ENCODE results near the gene UBE2U. TPM values are rescaled to one million over a fixed set of nuclear protein-coding genes. Genes with fewer than 3 reads are reported as not detected.

Gene UBE2U, protein sequence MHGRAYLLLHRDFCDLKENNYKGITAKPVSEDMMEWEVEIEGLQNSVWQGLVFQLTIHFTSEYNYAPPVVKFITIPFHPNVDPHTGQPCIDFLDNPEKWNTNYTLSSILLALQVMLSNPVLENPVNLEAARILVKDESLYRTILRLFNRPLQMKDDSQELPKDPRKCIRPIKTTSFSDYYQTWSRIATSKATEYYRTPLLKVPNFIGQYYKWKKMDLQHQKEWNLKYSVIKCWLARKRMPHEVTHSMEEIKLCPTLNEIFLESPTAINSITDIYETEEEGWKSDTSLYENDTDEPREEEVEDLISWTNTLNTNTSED
- total RNA-seq: not detected in 2 replicates

DNA sequence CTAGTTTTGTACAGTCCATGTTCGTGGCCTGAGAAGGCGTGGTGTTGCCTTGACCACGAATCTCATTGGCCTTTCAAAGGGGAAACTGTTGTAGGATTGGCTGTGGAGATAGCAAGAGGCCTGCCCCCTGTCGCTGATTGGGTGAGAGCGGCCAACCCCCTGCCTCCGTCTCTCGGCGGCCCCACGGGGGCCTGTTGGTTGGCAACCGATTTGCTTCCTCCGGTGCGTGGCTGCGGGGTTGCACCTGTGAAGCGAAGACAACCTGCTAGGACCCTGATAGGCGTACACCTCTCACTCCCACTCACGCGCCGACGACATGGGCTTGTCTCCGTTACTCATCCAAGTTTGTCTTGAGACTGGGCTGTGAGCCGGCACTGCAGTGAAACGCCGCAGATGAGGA, at the start of gene UBE2U:
Gene UBE2U (plus strand): TSS at position 204 of the 400 bp plus-strand sequence. CDS start 428 bp downstream, outside the sequence.
- intact Hi-C loops (cut with micrococcal nuclease): no loop called here

DNA sequence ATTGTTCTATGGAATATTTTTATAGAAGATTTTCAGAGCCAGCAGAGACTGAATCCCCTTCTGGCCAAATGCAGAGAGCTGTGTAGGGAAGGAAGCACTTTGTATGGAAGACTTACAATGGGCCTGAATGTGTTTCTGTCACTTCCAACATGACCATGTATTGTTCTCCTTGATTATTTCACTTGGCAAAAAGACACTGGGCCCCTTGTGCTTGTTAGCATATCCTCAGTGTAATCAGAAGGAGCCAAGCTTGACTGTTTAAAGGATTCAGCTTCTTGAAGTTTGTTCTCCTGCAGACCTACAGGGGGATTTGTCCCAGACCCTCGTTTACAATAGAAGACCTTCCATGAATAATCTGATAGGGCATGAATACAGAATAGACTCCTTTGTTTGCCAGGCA, 48.1 kb upstream of the UBE2U start:
- intact Hi-C loops (cut with micrococcal nuclease): no loop called here

DNA sequence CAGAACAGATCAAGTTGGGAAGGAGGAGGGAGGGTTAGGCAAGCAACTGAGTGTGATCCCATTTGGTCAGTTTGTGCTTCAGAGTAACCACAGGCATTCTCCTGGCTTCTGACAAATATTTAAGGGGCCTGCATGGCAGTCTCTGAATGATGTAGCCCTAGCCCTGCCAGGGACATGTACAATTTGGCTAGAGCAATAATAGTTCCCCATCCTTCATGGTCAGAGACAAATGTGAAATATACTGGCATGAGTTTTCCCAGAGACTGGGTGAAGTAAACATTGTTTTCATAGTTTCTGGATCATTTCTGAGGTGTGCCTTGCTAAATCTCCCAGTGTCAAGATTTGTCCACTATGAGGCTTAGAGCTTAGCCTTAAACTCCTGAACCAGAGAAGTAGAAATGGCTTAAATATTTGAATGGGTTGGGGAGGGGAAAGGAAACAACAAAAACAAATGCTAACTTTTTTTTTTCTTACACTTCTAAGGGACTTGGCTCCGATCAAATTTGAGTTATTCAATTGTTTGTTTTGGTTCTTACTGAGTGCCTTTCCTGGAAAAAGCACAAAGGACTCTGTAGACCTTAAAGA, 42.0 kb upstream of the UBE2U start:
- intact Hi-C loops (cut with micrococcal nuclease): no loop called here

DNA sequence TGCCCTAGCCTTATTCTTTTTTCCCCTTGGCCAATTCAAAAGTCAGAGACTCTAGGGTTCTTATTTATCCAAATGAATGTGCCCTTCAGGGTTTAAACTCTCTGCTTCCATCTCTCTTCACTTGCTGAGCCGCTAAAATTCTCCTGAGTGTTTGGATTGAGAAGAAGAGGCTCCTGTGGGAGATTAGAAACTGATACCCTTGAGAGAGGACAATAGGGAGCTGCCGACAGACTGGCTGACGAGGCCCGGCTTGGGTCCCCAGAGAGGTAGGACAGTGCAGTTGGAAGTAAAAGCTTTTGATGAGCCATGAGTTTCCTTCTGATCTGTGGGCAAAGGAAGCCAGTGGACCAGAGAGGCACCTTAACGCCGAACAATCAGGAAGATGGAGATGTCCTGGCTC, 41.3 kb upstream of the UBE2U start:
- intact Hi-C loops (cut with micrococcal nuclease): no loop called here

DNA sequence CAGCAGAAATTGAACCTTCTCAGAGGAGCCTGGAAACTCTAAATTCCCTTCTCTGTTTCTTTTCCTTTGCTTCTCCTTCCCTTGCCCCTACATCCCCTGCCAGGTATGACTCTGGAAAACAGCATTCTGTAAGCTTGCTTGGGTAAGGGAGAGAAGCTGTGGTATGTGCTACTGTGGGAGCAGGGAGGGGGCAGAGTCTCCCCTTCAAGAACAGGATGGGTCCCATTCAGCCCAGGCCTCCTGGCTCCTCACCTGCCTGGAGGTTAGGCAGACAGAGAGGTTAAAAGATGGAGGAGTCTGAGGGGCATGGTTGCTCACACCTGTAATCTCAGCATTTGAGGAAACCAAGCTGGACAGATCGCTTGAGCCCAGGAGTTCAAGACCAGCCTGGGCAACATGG, 40.6 kb upstream of the UBE2U start:
- intact Hi-C loops (cut with micrococcal nuclease): no loop called here

DNA sequence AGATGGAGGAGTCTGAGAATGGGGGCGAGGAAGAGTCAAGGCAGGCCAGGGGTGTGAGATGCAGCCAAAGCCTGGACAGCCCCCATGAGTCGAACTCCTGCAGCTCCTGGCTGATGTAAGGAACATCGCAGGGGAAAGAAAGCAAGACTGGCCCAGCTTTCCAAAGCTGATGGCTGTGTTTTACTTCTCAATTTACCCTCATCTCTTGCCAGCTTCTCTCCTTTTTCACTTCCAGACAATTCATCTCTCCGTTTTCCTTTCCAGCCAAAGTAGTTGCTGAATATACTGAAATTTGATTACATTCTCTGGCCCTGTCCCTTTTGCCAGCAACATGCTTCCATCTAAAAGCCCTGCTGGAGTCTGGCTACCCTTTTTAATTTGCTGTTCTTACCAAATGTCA, 40.0 kb upstream of the UBE2U start:
- intact Hi-C loops (cut with micrococcal nuclease): no loop called here

DNA sequence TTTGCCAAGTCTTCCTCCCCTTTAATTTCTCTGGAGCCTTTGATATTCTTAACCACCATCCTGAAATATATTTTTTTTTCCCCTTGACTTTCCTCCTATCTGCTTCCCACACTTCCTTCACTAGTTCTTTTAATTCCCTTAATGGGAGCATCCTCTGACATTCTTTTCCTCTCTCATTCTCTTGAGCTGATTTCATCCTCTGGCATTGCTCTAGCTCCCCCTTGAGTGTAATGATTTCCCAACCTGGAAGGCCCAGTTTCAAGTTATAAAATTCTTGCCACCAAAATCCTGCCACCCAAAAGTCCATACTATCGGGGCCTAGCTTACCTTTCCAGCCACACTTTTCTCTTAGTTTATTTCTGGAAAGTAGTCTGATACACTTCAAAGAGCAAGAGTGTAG, 39.5 kb upstream of the UBE2U start:
- intact Hi-C loops (cut with micrococcal nuclease): no loop called here

DNA sequence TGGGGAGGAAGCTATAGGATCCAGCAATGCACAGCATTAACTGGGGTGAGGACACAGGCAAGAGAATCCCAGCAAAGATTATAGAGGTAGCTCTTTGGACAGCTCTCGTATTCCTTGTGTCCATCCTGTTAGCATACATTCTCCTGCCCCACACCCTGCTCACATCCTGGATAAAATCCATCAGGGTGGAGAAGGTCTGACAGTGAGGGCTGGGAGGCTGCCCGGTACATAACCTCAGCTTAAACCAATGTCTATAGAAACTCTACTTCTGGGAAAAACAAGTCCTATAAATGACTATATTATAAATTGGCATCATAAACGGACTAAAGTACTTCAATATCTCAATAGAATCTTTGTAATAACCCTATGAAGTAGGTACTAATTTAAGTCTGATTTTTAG, 36.8 kb upstream of the UBE2U start:
- intact Hi-C loops (cut with micrococcal nuclease): no loop called here

DNA sequence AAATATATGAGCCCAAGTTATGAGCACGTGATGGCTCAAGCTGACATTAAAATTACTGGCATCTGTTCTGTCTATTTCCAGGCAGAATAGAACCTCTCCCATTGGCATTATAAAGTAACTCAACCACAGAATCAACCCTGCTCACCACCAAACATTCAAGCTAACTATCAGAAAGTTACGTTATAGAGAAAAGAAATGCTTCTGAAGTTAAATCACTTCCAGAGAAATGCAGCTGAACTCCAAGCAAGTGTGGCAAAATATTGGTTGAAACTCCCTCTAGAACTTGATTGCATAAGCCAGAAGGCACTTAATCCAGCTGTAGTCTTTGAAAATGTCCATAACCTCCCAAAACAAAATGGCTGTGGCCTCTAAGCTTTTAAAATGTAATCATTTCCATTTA, 36.2 kb upstream of the UBE2U start:
- intact Hi-C loops (cut with micrococcal nuclease): no loop called here

DNA sequence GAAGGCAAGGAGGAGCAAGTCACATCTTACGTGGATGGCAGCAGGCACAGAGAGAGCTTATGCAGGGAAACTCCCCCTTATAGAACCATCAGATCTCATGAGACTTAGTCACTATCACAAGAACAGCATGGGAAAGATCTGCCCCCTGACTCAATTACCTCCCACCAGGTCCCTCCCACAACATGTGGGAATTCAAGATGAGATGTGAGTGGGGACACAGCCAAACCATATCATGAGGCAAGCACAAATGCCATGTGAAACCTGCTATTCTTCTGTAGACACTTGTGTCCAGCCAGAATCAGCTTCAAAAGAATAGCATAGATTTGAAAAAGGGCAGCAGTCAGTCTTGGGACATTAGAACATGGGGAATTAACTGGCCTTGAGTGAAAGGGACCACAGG, 32.2 kb upstream of the UBE2U start:
- intact Hi-C loops (cut with micrococcal nuclease): no loop called here

DNA sequence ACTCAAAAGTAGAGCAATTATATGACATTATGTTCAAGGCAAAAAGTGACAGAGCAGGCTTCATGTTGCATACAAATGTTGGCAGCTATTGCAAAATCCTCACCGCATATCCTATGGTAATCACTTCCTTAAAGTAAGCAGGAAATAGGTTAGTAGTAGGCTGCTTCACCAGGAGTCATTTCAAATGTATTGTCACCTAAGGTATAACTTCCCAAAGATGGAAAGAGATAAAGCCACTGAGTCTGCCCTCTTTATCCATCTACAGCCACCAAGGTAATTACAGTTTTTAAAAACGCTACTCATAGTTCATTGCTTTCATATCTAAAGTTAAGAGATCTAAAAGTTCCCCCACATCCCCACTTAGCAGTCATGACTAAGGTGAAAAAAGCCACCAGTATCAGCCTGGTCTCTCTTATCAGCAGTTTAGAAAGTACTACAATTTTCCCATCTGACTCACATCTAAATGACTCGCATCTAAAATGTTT, 31.6 kb upstream of the UBE2U start:
- intact Hi-C loops (cut with micrococcal nuclease): no loop called here

DNA sequence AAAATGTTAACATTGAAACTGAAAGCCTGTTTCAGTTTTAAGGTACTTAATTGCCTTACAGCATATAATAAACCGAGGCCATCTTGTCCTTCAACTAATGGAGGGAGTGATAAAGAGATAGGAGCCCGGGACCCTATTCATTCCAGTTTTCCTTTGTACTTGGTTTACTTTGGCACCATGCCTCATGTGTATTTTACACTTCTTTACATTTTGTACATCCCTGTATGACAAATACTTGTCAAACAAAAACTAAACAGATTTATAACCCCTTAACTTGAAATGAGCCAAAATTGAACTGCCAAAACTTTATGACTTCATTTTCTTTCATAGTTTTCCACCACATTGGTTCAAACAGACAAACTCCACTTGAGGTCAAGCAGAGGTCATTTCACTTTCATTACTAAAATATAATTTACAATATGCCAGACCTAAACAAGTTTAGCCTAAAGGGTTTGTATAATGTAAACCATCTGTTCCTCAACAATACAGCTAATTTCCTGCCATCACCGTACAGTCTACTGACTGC, 30.9 kb upstream of the UBE2U start:
- intact Hi-C loops (cut with micrococcal nuclease): no loop called here

DNA sequence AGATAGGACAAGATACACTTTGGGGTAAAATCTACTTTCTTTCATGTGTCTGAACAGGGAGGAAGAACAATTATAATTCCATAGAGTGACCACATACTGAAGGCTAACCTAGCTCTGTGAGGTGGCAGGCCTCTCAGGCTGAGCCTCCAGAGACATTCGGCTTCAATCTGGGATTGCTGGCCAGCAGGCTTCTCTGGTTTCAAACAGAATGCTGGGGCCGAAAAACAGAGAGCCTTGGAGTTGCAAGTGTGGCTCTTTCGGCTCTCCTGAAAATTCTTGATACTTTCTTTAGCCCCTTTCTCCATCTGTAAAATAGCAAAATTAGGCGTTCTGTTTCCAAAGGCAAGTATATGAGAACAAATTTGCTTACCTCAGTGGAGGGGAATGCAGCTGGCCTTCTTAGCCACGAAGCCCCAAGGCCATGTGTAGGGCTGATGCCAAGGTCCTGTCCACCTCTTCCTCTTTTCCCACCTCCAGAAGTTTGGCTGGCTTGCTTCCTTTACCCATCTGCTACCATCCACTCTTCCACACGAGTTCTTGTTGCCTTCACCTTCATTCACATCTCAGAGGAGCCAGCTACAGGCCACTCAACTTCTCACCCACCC, 30.0 kb upstream of the UBE2U start:
- intact Hi-C loops (cut with micrococcal nuclease): no loop called here

DNA sequence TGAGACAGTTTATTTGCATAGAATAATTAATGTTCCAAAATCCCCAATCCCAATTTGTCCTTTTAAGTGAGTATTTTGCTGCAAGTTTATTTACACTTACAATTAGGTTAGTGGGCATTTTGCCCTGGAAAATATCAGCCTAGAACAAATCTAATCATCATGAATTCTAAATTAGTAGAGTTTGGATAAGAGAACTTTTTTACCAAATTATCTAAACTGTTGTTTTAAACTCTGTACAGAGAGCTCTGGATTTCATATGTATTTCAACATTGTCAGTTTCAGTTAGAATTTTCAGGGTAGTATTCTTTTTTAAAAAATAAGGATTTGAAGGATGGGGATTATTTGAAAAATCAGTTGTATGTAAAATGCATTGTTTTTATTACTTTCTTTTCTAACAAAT, 27.8 kb upstream of the UBE2U start:
- intact Hi-C loops (cut with micrococcal nuclease): no loop called here

DNA sequence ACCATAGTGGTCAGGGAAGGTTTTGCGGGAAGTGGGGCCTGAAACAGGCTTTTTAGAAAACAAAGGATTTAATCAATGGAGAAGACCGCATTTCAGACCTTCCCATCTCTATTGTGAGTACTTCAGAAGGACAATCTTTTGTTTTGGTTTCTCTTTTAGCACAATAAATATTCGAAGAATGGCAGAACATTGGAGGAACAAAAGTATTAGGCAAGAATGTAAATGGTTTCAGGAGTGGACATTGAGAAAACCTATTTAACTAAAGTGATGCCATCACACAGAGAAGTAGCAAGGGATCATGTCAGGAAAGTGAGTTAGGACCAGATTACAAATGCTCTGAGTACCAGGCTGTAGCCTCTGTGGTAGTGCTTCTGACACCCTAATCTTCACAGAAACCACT, 26.8 kb upstream of the UBE2U start:
- intact Hi-C loops (cut with micrococcal nuclease): no loop called here

DNA sequence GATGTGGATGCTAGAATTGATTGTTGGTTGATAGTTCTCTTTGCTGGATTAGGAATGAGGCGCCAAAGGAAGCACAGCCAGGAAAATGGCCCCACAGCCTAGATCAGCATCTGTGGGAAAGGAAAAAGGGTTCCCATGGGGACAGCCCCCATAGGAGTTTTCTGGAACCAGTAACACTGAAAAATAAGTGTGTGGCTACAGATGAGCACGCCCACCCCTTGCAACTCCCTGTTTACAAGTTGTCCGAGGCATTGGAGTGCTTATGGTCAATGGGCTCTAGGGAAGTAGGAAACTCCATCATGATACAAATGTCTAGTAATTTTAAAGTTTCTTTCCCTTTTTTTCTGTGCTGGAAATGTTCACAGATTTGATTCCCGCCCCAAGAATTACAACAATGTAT, 23.8 kb upstream of the UBE2U start:
- intact Hi-C loops (cut with micrococcal nuclease): no loop called here

DNA sequence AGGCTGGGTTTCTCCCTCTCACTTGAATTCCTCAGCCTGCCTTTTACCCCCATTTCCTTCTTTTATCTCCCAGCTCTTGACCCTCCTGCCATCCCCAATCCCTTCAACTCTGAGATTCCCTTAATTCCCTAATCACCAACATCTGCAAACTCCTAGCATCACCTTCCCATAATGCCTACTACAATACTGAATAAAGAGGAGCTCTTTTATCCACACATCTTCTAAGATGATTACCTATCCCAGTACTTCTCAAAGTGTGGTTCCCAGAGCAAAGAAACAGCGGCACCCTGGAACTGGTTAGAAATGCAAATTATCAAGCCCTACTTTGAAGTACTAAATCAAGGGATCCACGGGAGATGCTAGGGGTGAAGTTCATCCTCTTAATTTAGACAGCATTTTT, 21.2 kb upstream of the UBE2U start:
- intact Hi-C loops (cut with micrococcal nuclease): no loop called here

DNA sequence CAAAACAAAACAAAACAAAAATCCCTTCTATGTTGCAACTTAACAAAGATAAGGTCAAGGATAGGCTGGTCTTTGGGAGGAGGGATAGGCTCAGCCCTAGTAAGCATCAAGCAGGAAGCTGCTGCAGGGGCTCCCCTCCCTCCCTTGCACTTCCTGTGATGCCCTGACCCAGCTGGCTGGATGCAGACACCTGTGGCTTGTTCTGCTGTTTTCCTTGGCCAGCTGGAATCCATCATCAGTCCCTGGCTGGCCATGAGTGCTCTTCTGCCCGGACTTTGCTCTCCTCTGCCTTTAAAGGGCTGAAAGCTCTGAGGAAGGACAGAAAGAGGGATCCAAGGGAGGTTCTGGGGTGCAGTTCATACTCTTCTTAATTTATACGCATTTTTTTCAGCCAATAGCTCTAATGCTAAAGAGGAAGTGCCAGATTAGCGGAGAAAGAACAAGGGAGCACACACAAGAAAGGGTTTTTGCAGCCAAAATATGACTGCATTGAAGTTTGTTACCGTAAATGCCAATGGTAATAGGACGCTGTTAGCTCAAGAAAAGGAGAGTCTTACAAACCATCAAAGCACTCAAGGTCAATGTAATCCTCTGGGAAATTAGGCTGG, 19.9 kb upstream of the UBE2U start:
- intact Hi-C loops (cut with micrococcal nuclease): no loop called here

DNA sequence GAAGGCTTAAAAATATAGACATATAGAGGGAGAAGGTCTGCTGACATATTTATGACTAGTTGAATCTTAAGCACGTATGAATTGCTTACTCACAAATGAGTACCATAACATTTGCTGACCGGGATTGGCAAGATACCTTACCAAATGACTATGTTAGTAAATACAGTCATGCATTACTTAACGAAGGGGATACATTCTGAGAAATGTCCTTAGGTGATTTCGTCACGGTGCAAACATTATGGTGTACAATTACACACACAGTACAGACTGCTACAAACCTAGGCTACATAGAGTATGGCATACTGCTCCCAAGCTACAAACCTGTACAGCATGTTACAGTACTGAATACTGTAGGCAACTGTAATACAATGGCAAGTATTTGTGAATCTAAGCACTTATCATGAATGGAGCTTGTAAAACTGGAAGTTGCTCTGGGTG, 19.4 kb upstream of the UBE2U start:
- intact Hi-C loops (cut with micrococcal nuclease): no loop called here

DNA sequence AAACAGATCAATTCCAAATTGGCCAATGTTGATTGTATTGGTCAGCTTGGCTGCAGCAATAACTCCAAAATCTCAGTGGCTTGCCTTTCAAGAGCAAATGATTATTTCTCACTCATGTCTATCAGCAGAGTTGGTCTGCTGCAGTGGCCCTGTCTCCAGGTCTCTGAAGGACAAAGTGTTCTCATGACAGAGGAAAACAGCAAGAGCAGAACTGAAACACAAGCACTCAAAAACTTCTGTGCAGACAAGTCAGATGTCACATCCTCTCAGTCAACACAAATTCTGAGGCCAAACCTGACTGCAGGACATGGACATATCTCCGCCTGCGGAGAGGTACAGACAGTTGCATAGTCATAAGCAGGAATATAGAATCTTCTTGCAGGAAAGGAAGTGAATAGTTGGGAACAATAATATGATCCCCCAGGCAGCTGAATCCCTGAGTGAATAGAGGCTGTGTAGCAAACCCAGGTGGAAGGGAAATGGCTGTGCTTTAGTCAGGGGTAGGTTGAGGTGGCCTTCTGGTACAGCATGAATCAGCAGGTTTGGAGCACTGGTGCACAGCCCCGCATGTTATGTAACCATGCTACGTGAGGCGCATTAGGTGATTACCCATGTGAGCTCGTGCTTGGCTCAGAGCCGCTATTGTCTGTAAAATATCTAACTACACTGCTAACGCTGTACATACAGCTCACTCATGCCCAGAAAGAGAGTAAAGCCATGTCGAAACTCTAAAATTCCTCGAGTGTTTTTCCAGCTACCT, 17.1 kb upstream of the UBE2U start:
- intact Hi-C loops (cut with micrococcal nuclease): no loop called here

DNA sequence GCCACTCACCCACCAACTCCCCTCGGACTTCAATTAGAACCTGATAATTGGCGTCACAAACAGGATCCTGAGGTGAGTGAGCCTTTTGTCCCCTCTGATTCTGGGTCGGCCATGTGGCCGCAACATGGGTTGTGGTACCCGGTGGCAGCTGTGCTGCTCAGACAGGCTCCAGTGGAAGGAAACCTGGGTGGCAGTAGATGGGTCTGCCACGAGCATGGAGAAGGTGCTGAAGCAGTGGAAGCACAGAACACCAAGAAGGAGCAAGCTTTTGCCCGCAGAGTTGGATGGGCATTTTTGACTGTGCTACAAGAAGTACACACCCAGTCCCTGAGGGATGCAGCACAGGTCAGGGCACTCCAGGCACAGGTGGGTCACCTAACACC, 16.5 kb upstream of the UBE2U start:
- intact Hi-C loops (cut with micrococcal nuclease): no loop called here
